Panc1 (cell line): ENCODE results near the gene MRPS2. TPM values are rescaled to one million over a fixed set of nuclear protein-coding genes. Genes with fewer than 3 reads are reported as not detected.

Source experiments
- ATAC-seq: fragments of 200-7000 bp; cut with Tn5 transposase; 2 replicates; pipeline ENCODE4 v1.9.1; 2020; ENCODE audit warnings: mild to moderate bottlenecking, moderate library complexity
- BruUV-seq: library from RNA; stranded (reverse); fragments of 400-500 nt; replicated peaks from 2 replicates; lab custom pipeline; 2021; lab: Mats Ljungman, UMichigan
- CTCF ChIA-PET: fragments of 300-600 bp; sonication (Branson Sonifier 250); formaldehyde crosslinking; loops from one replicate; lab custom pipeline; 2022; ENCODE audit warnings: antibody characterized with exemption; lab: Charles Lee
- POLR2A ChIA-PET: fragments of 300-600 bp; sonication (Branson Sonifier 250); formaldehyde crosslinking; loops from one replicate; lab custom pipeline; 2022; ENCODE audit warnings: antibody characterized with exemption; lab: Charles Lee
- DNase-seq: peaks from one replicate; pipeline ENCODE4 v3.0.0-alpha.2; 2010; ENCODE audit warnings: low read depth, low spot score
- H3K27ac ChIP-seq: 2 replicates; pipeline ENCODE4 v1.5.1; 2011; ENCODE audit warnings: mild to moderate bottlenecking, low read length, inconsistent platforms
- H3K27me3 ChIP-seq: fragments of 200-500 bp; sonication (Bioruptor generic); 2 replicates; pipeline ENCODE4 v1.6.0; 2014; ENCODE audit warnings: low read length, inconsistent platforms; ENCODE audit not compliant: control insufficient read depth, insufficient read depth
- H3K36me3 ChIP-seq: fragments of 200-500 bp; sonication (Bioruptor generic); 2 replicates; pipeline ENCODE4 v1.5.1; 2014; ENCODE audit warnings: inconsistent platforms, mild to moderate bottlenecking, low read length, moderate library complexity; ENCODE audit not compliant: control insufficient read depth, insufficient read depth
- H3K4me1 ChIP-seq: 2 replicates; pipeline ENCODE4 v1.5.1; 2011; ENCODE audit warnings: inconsistent platforms, mild to moderate bottlenecking, low read length, moderate library complexity; ENCODE audit not compliant: control insufficient read depth, insufficient read depth
- H3K4me3 ChIP-seq, 2 experiments: 2 replicates each; pipeline ENCODE4 v1.5.1; 2011 to 2012; ENCODE audit warnings: low read depth in 2 of 2, low read length in 2 of 2, mild to moderate bottlenecking in 2 of 2, inconsistent platforms in 1 of 2, moderate library complexity in 1 of 2
- H3K9me3 ChIP-seq: fragments of 200-500 bp; sonication (Bioruptor generic); 2 replicates; pipeline ENCODE4 v1.5.1; 2014; ENCODE audit warnings: low read depth, mild to moderate bottlenecking, inconsistent platforms, low read length, moderate library complexity; ENCODE audit not compliant: control insufficient read depth, insufficient read depth
- POLR2AphosphoS5 ChIP-seq: IDR thresholded peaks from 2 replicates; pipeline ENCODE4 v1.6.1; 2012; ENCODE audit warnings: mild to moderate bottlenecking, low read depth, low read length, moderate library complexity
- SIN3A ChIP-seq: IDR thresholded peaks from 2 replicates; pipeline ENCODE4 v1.6.1; 2012; ENCODE audit warnings: low read depth, mild to moderate bottlenecking, low read length, moderate library complexity, borderline replicate concordance; ENCODE audit not compliant: insufficient read depth
- TCF7L2 ChIP-seq: IDR thresholded peaks from 2 replicates; pipeline ENCODE4 v1.6.1; 2011; ENCODE audit warnings: mild to moderate bottlenecking, low read depth, low read length, inconsistent platforms
- in situ Hi-C: cut with HindIII; loops from 2 replicates; pipeline ENCODE4 v1.10.0; 2016; ENCODE audit warnings: low sequenced_read_pairs, low pct_unique_long_range_greater_than_20kb
- intact Hi-C: fragments of 100-400 bp; cut with micrococcal nuclease; formaldehyde crosslinking; loops from one replicate; pipeline ENCODE4 v1.10.0; 2022; ENCODE audit not compliant: unreplicated experiment
- total RNA-seq: library from RNA; stranded (reverse); gene quantifications from one replicate; pipeline ENCODE4 v1.2.1, GENCODE V29; 2021; ENCODE audit not compliant: unreplicated experiment
- TF ChIP-seq, protein P1 (sequence below), 2 experiments: IDR thresholded peaks; 2 replicates each; pipeline ENCODE4 v1.6.1; 2011 to 2012; ENCODE audit warnings: low read depth in 2 of 2, control low read depth in 1 of 2, low read length in 1 of 2, mild to moderate bottlenecking in 1 of 2, moderate library complexity in 1 of 2; ENCODE audit not compliant: insufficient read depth in 1 of 2
- TF ChIP-seq, protein P2 (sequence below): fragments of 450-650 bp; IDR thresholded peaks from 2 replicates; pipeline ENCODE4 v1.5.1; 2017; ENCODE audit warnings: mild to moderate bottlenecking

The MRPS2 gene
- total RNA-seq, 1 experiment from 2014 or later, result 33.5 TPM

DNA sequence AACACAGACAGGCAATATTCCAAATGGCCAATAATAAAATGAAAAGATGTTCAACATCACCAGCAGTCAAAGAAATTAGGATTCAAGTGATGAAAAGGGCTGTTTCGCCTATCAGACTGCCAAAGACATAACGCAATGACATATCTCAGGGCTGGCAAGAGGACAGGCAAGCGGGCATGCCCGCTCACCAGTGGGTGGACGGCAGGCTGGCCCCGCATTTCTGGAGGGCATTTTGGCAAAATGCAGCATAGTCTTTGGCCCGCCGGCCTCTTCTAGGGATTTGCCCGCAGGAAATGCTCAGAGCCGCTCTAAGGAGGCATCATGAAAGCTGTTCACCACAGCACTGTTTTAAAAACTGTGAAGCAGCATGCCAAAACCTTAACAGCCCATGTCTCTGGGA is 22.3 kb upstream of the MRPS2 start:
- Histone ChIP-seq H3K9me3 (no peaks in the 10 kb centered on the region), H3K36me3 (no peaks in the 10 kb centered on the region; the same call in 1 of the 2 replicates), H3K4me3 (no peak overlapping the region), H3K4me1 (peaks cover 3% of the 10 kb centered on the region; the same call in 1 of the 2 replicates), H3K27me3 (no peaks in the 10 kb centered on the region), H3K27ac (no peak overlapping the region; the same call in 1 of the 2 replicates)
- intact Hi-C loops (no loop called here), in situ Hi-C loops (no loop called here)
- DNase-seq (no peak), ATAC-seq (no peak)
- no TSS peak for BruUV-seq
- POLR2A ChIA-PET, result no interaction called here
- CTCF ChIA-PET, result no interaction called here
- TF ChIP-seq, protein P1, sequence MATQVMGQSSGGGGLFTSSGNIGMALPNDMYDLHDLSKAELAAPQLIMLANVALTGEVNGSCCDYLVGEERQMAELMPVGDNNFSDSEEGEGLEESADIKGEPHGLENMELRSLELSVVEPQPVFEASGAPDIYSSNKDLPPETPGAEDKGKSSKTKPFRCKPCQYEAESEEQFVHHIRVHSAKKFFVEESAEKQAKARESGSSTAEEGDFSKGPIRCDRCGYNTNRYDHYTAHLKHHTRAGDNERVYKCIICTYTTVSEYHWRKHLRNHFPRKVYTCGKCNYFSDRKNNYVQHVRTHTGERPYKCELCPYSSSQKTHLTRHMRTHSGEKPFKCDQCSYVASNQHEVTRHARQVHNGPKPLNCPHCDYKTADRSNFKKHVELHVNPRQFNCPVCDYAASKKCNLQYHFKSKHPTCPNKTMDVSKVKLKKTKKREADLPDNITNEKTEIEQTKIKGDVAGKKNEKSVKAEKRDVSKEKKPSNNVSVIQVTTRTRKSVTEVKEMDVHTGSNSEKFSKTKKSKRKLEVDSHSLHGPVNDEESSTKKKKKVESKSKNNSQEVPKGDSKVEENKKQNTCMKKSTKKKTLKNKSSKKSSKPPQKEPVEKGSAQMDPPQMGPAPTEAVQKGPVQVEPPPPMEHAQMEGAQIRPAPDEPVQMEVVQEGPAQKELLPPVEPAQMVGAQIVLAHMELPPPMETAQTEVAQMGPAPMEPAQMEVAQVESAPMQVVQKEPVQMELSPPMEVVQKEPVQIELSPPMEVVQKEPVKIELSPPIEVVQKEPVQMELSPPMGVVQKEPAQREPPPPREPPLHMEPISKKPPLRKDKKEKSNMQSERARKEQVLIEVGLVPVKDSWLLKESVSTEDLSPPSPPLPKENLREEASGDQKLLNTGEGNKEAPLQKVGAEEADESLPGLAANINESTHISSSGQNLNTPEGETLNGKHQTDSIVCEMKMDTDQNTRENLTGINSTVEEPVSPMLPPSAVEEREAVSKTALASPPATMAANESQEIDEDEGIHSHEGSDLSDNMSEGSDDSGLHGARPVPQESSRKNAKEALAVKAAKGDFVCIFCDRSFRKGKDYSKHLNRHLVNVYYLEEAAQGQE (IDR thresholded peaks at IDR 0.05; ENCODE audit: insufficient read depth in 1 of 2, low read depth in 2 of 2, low read length in 1 of 2), result no peak
- no peak for TF ChIP-seq POLR2AphosphoS5
- TF ChIP-seq TCF7L2, result no peak
- TF ChIP-seq SIN3A, result no peak
- TF ChIP-seq, protein P2, sequence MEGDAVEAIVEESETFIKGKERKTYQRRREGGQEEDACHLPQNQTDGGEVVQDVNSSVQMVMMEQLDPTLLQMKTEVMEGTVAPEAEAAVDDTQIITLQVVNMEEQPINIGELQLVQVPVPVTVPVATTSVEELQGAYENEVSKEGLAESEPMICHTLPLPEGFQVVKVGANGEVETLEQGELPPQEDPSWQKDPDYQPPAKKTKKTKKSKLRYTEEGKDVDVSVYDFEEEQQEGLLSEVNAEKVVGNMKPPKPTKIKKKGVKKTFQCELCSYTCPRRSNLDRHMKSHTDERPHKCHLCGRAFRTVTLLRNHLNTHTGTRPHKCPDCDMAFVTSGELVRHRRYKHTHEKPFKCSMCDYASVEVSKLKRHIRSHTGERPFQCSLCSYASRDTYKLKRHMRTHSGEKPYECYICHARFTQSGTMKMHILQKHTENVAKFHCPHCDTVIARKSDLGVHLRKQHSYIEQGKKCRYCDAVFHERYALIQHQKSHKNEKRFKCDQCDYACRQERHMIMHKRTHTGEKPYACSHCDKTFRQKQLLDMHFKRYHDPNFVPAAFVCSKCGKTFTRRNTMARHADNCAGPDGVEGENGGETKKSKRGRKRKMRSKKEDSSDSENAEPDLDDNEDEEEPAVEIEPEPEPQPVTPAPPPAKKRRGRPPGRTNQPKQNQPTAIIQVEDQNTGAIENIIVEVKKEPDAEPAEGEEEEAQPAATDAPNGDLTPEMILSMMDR, result no peak

DNA sequence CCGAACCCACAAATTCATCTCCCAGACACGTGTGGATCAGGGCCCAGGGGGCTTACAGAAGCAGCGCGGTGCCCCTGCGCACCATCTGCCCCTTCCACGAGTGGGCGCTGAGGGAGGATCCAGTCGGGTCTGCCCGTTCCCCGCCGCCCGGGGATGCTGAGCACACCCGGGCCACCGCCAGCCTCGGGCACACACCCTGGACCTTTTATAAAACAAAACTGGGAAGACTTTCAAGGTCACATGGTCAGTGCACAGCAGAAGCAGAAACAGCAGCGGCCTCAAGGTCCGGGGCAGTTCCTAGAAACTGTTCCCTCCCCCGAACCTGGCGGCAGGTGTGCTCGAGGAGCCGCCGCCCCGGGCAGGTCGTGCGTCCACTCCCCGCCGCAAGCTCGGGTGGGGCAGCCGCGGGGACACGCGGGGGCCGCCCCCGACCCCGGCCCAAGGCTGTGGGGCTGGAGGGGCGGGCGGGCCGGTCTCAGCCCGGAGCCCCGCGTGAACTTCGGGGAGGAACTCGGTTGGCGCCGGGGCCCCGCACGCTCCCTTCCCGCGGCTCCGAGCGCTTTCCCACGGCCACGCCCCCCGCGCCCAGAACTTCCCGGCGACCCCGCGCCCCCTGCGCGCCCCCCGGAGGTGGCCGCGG is 21.5 kb upstream of the MRPS2 start:
- Histone ChIP-seq H3K27me3 (no peaks in the 10 kb centered on the region), H3K9me3 (no peaks in the 10 kb centered on the region), H3K27ac (no peak overlapping the region; the same call in 1 of the 2 replicates), H3K4me1 (peaks cover 3% of the 10 kb centered on the region; the same call in 1 of the 2 replicates), H3K4me3 (peak overlapping the region; percentile 40 to 50), H3K36me3 (no peaks in the 10 kb centered on the region; the same call in 1 of the 2 replicates)
- BruUV-seq, result no TSS peak
- intact Hi-C loops (no loop called here), in situ Hi-C loops (no loop called here)
- CTCF ChIA-PET, result no interaction called here
- TF ChIP-seq POLR2AphosphoS5, result no peak
- TF ChIP-seq, protein P1 (IDR thresholded peaks at IDR 0.05; ENCODE audit: insufficient read depth in 1 of 2, low read depth in 2 of 2, low read length in 1 of 2), result no peak
- TF ChIP-seq, protein P2, result peak; percentile 40; the same call in 1 of the 2 replicates
- TF ChIP-seq TCF7L2, result no peak
- no peak for TF ChIP-seq SIN3A
- POLR2A ChIA-PET, result no interaction called here
- ATAC-seq (peak; percentile 68), DNase-seq (no peak)
